ENCODE data around the gene NBAS. TPM values are rescaled to one million over a fixed set of nuclear protein-coding genes. Genes with fewer than 3 reads are reported as not detected.

NBAS gene
- polyA plus RNA-seq, 1 experiment = 35.6 TPM

DNA sequence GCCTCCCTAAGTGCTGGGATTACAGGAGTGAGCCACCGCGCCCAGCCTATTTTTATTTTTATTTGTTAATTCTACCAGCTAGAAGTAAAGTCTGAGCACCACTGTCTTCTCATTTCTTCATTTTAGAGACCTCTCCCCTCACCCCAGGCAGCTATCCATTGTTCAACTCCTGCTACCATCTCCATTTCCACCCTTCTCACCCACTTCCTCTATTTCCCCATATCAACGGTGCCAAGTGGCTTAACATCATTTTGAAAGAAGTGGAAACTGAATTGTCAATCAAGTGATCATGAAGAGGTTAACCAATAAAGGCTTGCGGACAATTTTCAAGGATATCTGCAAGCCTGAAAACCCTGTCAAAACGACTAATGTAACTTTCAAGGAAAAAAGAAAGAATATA lies 323.1 kb downstream of the NBAS start:
- no peak for DNase-seq (ENCODE audit: low read depth)
- TF ChIP-seq, protein P1, sequence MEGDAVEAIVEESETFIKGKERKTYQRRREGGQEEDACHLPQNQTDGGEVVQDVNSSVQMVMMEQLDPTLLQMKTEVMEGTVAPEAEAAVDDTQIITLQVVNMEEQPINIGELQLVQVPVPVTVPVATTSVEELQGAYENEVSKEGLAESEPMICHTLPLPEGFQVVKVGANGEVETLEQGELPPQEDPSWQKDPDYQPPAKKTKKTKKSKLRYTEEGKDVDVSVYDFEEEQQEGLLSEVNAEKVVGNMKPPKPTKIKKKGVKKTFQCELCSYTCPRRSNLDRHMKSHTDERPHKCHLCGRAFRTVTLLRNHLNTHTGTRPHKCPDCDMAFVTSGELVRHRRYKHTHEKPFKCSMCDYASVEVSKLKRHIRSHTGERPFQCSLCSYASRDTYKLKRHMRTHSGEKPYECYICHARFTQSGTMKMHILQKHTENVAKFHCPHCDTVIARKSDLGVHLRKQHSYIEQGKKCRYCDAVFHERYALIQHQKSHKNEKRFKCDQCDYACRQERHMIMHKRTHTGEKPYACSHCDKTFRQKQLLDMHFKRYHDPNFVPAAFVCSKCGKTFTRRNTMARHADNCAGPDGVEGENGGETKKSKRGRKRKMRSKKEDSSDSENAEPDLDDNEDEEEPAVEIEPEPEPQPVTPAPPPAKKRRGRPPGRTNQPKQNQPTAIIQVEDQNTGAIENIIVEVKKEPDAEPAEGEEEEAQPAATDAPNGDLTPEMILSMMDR (IDR thresholded peaks at IDR 0.05; ENCODE audit: insufficient read depth, low read depth, low read length) = no peak
- Histone ChIP-seq H3K4me3 (ENCODE audit: low read depth, low read length) (no peak overlapping the region), H3K36me3 (ENCODE audit: control insufficient read depth, insufficient read depth, low read length) (no peaks in the 10 kb centered on the region), H3K27me3 (ENCODE audit: control insufficient read depth, insufficient read depth, low read length) (no peaks in the 10 kb centered on the region)
- ChIA-PET POLR2A (no interaction called here), CTCF (no interaction called here)

DNA sequence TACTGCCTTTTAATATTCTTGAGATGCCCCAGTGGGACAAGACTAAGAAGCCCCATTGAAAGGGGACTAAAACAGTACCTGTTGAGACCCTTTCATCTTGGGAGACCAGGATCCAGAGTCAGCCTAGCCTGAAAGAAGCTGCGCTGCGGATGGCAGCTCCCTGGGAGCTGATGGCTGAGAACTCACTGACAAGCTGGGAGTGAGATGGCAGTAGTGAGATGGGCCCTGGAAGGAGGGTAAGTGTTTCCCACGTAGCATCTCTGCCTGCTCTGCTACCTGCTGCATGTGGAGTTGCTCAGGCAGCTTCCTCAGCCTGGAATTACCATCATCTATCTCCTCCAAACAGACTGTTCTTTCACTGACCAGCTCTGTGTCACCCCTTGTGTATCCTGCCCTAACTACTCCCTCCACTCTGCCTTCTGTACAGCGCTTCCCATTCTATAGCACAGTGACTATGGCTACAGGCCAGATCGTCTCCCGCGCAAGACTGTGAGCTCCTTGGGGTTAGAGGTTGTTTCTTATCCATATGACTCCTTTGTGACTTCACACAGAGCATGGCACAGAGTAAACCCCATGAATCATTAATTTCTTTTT lies 330.4 kb downstream of the NBAS start:
- POLR2A ChIA-PET = no interaction called here
- DNase-seq (ENCODE audit: low read depth) = no peak
- H3K27me3 ChIP-seq (ENCODE audit: control insufficient read depth, insufficient read depth, low read length) = no peaks in the 10 kb centered on the region
- no peak overlapping the region for H3K4me3 ChIP-seq (ENCODE audit: low read depth, low read length)
- H3K36me3 ChIP-seq (ENCODE audit: control insufficient read depth, insufficient read depth, low read length) = no peaks in the 10 kb centered on the region; the same call in none of the 2 replicates
- TF ChIP-seq, protein P1 (IDR thresholded peaks at IDR 0.05; ENCODE audit: insufficient read depth, low read depth, low read length) = no peak
- CTCF ChIA-PET = no interaction called here

DNA sequence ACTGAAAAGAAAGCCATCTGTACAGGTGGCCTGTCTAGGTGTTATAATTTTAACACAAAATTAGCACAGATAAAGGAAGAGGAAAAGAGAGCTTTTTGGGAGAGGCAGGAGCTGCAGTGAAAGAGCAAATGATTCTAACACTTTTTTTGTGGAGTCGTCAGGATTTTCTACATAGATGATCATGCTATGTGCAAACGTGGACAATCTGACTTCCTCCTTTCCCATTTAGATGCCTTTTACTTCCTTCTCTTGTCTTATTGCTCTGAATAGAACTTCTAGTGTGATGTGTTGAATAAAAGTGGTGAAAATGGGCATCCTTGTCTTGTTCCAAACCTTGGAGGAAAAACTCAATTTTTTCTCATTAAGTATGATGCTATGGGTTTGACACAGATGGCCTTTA lies 334.5 kb downstream of the NBAS start:
- POLR2A ChIA-PET = no interaction called here
- Histone ChIP-seq H3K27me3 (ENCODE audit: control insufficient read depth, insufficient read depth, low read length) (no peaks in the 10 kb centered on the region), H3K4me3 (ENCODE audit: low read depth, low read length) (no peak overlapping the region), H3K36me3 (ENCODE audit: control insufficient read depth, insufficient read depth, low read length) (no peaks in the 10 kb centered on the region; the same call in 1 of the 2 replicates)
- CTCF ChIA-PET = interaction anchor here (1.0 kb wide), 1 partner anchor 60 kb away, joined by 3 read pairs; no protein-coding TSS in a partner anchor
- TF ChIP-seq, protein P1 (IDR thresholded peaks at IDR 0.05; ENCODE audit: insufficient read depth, low read depth, low read length) = no peak
- no peak for DNase-seq (ENCODE audit: low read depth)

DNA sequence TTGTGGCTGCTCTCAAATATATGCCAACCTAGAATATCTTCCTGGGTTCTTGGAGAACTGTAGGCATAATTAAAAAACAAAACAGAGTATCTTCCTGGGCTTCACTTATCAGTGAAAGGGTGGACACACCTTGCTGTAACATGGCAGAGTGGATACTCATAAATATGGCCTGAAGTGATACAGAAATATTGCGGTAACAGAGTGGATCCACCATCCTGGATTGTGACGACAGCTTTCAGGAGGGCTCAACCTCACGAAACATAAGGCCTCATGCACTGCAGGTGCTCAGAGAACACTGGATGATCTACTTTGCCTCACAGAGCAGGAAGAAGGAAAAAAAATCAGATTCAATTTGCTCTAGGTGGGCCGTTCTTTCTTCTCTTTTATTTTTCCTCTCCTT lies 336.0 kb downstream of the NBAS start:
- no peaks in the 10 kb centered on the region for H3K36me3 ChIP-seq (ENCODE audit: control insufficient read depth, insufficient read depth, low read length)
- no peak overlapping the region for H3K4me3 ChIP-seq (ENCODE audit: low read depth, low read length)
- TF ChIP-seq, protein P1 (IDR thresholded peaks at IDR 0.05; ENCODE audit: insufficient read depth, low read depth, low read length) = no peak
- POLR2A ChIA-PET = no interaction called here
- no peak for DNase-seq (ENCODE audit: low read depth)
- CTCF ChIA-PET = no interaction called here
- no peaks in the 10 kb centered on the region for H3K27me3 ChIP-seq (ENCODE audit: control insufficient read depth, insufficient read depth, low read length)

DNA sequence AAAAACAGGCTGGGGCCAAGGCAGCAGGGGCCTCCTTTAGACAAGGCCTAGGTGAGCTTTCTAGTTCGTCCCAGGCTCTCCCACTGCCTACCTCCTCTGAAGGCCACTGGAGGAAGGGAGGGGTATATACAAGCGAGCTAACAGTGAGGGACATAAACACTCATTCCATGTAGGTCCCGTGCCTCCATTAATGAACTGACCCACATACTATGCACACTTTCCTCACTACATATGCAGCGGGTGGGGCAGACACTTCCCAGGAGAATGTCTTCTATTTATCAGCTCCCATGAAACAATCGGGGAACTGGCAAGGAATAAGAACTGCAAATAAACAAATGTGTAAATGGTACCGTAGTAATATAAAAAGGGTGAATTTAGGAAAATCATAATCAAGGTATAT lies 336.5 kb downstream of the NBAS start:
- CTCF ChIA-PET = no interaction called here
- Histone ChIP-seq H3K27me3 (ENCODE audit: control insufficient read depth, insufficient read depth, low read length) (no peaks in the 10 kb centered on the region), H3K36me3 (ENCODE audit: control insufficient read depth, insufficient read depth, low read length) (no peaks in the 10 kb centered on the region), H3K4me3 (ENCODE audit: low read depth, low read length) (no peak overlapping the region)
- no peak for DNase-seq (ENCODE audit: low read depth)
- POLR2A ChIA-PET = no interaction called here
- TF ChIP-seq, protein P1 (IDR thresholded peaks at IDR 0.05; ENCODE audit: insufficient read depth, low read depth, low read length) = no peak

All from BJ (cell line).